ENCODE results near the gene KIAA1755.
"Not testable (repeated sequence)": the region's sequence is repeated elsewhere in the genome, so short reads cannot be mapped to it uniquely, and the experiment has no call there.

Gene KIAA1755

GRCh38 chr20:38284893-38285444 is 24.4 kb upstream of the KIAA1755 start:
- Histone ChIP-seq H3K27me3 (ENCODE audit: insufficient read depth, low read length, poor library complexity, severe bottlenecking) (no peaks in the 10 kb centered on the region), H3K9me3 (ENCODE audit: insufficient read depth, low read depth, low read length) (no peaks in the 10 kb centered on the region), H3K9ac (ENCODE audit: low read depth, low read length, poor library complexity, severe bottlenecking) (no peak overlapping the region), H3F3A (ENCODE audit: low read depth) (no peaks in the 10 kb centered on the region), H3K79me2 (ENCODE audit: insufficient read depth, low read length) (no peaks in the 10 kb centered on the region), H3K4me3 (ENCODE audit: low read length, poor library complexity, severe bottlenecking) (no peak overlapping the region), H4K20me1 (ENCODE audit: insufficient read depth, low read length, poor library complexity, severe bottlenecking) (no peaks in the 10 kb centered on the region), H3K36me3 (ENCODE audit: insufficient read depth, low read length) (no peaks in the 10 kb centered on the region), H3K9me2 (replicated peaks; ENCODE audit: low read depth, low read length) (no peaks in the 10 kb centered on the region), H3K4me1 (ENCODE audit: insufficient read depth, low read length, poor library complexity, severe bottlenecking) (no peaks in the 10 kb centered on the region), H3K4me2 (ENCODE audit: low read depth, low read length, poor library complexity, severe bottlenecking) (no peak overlapping the region), H2AFZ (ENCODE audit: low read length) (no peak overlapping the region)
- TF ChIP-seq EZH2phosphoT487 (IDR thresholded peaks at IDR 0.05; ENCODE audit: borderline replicate concordance) (no peak), CTCF (conservative IDR thresholded peaks at IDR 0.05; ENCODE audit: low read length) (no peak)

- H3K9me3 ChIP-seq (ENCODE audit: insufficient read depth, low read depth, low read length); H3K9me2 ChIP-seq (replicated peaks; ENCODE audit: low read depth, low read length); H3K36me3 ChIP-seq (ENCODE audit: insufficient read depth, low read length); H3K79me2 ChIP-seq (ENCODE audit: insufficient read depth, low read length); H2AFZ ChIP-seq (ENCODE audit: low read length); H3K4me1 ChIP-seq (ENCODE audit: insufficient read depth, low read length, poor library complexity, severe bottlenecking); H3K4me2 ChIP-seq (ENCODE audit: low read depth, low read length, poor library complexity, severe bottlenecking); H3F3A ChIP-seq (ENCODE audit: low read depth); H3K9ac ChIP-seq (ENCODE audit: low read depth, low read length, poor library complexity, severe bottlenecking); H4K20me1 ChIP-seq (ENCODE audit: insufficient read depth, low read length, poor library complexity, severe bottlenecking); H3K4me3 ChIP-seq (ENCODE audit: low read length, poor library complexity, severe bottlenecking); H3K27me3 ChIP-seq (ENCODE audit: insufficient read depth, low read length, poor library complexity, severe bottlenecking): not testable (repeated sequence)
These were observed 23.6 kb upstream of the KIAA1755 start for GRCh38 chr20:38284066-38284650.

- H3K4me1 ChIP-seq (ENCODE audit: insufficient read depth, low read length, poor library complexity, severe bottlenecking) = no peaks in the 10 kb centered on the region
These were observed 22.7 kb upstream of the KIAA1755 start for GRCh38 chr20:38283236-38283635.

More at GRCh38 chr20:38283236-38283635, 22.7 kb upstream of the KIAA1755 start:
- Histone ChIP-seq H3K4me3 (ENCODE audit: low read length, poor library complexity, severe bottlenecking) (no peak overlapping the region), H3K9me3 (ENCODE audit: insufficient read depth, low read depth, low read length) (no peaks in the 10 kb centered on the region), H2AFZ (ENCODE audit: low read length) (no peak overlapping the region), H3K27me3 (ENCODE audit: insufficient read depth, low read length, poor library complexity, severe bottlenecking) (no peaks in the 10 kb centered on the region), H3K9me2 (replicated peaks; ENCODE audit: low read depth, low read length) (no peaks in the 10 kb centered on the region), H3K9ac (ENCODE audit: low read depth, low read length, poor library complexity, severe bottlenecking) (no peak overlapping the region), H3K36me3 (ENCODE audit: insufficient read depth, low read length) (no peaks in the 10 kb centered on the region), H3F3A (ENCODE audit: low read depth) (no peaks in the 10 kb centered on the region), H3K4me2 (ENCODE audit: low read depth, low read length, poor library complexity, severe bottlenecking) (no peak overlapping the region), H3K79me2 (ENCODE audit: insufficient read depth, low read length) (no peaks in the 10 kb centered on the region), H4K20me1 (ENCODE audit: insufficient read depth, low read length, poor library complexity, severe bottlenecking) (no peaks in the 10 kb centered on the region)
- TF ChIP-seq CTCF (conservative IDR thresholded peaks at IDR 0.05; ENCODE audit: low read length) (no peak), EZH2phosphoT487 (IDR thresholded peaks at IDR 0.05; ENCODE audit: borderline replicate concordance) (no peak)
